GM23338 (cell line): ENCODE results near the gene GPR87. TPM values are rescaled to one million over a fixed set of nuclear protein-coding genes. Genes with fewer than 3 reads are reported as not detected.

ENCODE experiments used
- ATAC-seq: fragments of 200-7000 bp; cut with Tn5 transposase; 3 replicates; pipeline ENCODE4 v1.9.1; 2020
- DNase-seq: peaks from one replicate; pipeline ENCODE4 v3.0.0-alpha.2; 2015; ENCODE audit warnings: low spot score
- H2AFZ ChIP-seq: fragments of 200-600 bp; sonication (generic); 2 replicates; pipeline ENCODE4 v1.8.0; 2016; ENCODE audit warnings: antibody characterized with exemption, mild to moderate bottlenecking, moderate library complexity
- H3F3A ChIP-seq: fragments of 200-600 bp; sonication (generic); replicated peaks from 2 replicates; pipeline ENCODE4 v1.8.0; 2017; ENCODE audit warnings: antibody characterized with exemption, mixed run types, low read depth
- H3K27ac ChIP-seq: fragments of 200-600 bp; sonication (generic); 2 replicates; pipeline ENCODE4 v1.6.1; 2016; ENCODE audit warnings: low read depth
- H3K27me3 ChIP-seq: fragments of 200-600 bp; sonication (generic); 2 replicates; pipeline ENCODE4 v1.8.0; 2016; ENCODE audit warnings: mild to moderate bottlenecking, mixed run types, moderate library complexity; ENCODE audit not compliant: insufficient read depth
- H3K36me3 ChIP-seq: fragments of 200-600 bp; sonication (generic); 2 replicates; pipeline ENCODE4 v1.8.0; 2016; ENCODE audit warnings: mild to moderate bottlenecking; ENCODE audit not compliant: insufficient read depth
- H3K4me1 ChIP-seq: fragments of 200-600 bp; sonication (generic); 2 replicates; pipeline ENCODE4 v1.8.0; 2016; ENCODE audit warnings: mild to moderate bottlenecking, moderate library complexity; ENCODE audit not compliant: insufficient read depth
- H3K4me2 ChIP-seq: fragments of 200-600 bp; sonication (generic); 2 replicates; pipeline ENCODE4 v1.7.1; 2017; ENCODE audit warnings: mixed run types
- H3K4me3 ChIP-seq: fragments of 200-600 bp; sonication (generic); 2 replicates; pipeline ENCODE4 v1.6.1; 2016; ENCODE audit warnings: mixed run types
- H3K79me2 ChIP-seq: fragments of 200-600 bp; sonication (generic); replicated peaks from 2 replicates; pipeline ENCODE4 v1.8.0; 2017; ENCODE audit warnings: mild to moderate bottlenecking; ENCODE audit not compliant: insufficient read depth
- H3K9me2 ChIP-seq: fragments of 200-600 bp; sonication (generic); 2 replicates; pipeline ENCODE4 v1.8.0; 2017; ENCODE audit not compliant: insufficient read depth
- H4K20me1 ChIP-seq: fragments of 200-600 bp; sonication (generic); replicated peaks from 2 replicates; pipeline ENCODE4 v1.8.0; 2017; ENCODE audit warnings: mild to moderate bottlenecking; ENCODE audit not compliant: insufficient read depth
- H3K27ac Mint-ChIP-seq: 2 replicates; pipeline ENCODE4 v1.8.0; 2020; ENCODE audit warnings: inconsistent platforms, mild to moderate bottlenecking, moderate library complexity, mixed read lengths
- H3K27me3 Mint-ChIP-seq: 3 replicates; pipeline ENCODE4 v1.8.0; 2022; ENCODE audit warnings: low read depth, mild to moderate bottlenecking, moderate library complexity, mixed read lengths, inconsistent platforms; ENCODE audit not compliant: insufficient read depth, poor library complexity
- H3K36me3 Mint-ChIP-seq: 3 replicates; pipeline ENCODE4 v1.8.0; 2021; ENCODE audit warnings: low read depth, mild to moderate bottlenecking, inconsistent platforms, moderate library complexity, mixed read lengths
- H3K4me1 Mint-ChIP-seq: 3 replicates; pipeline ENCODE4 v1.8.0; 2020; ENCODE audit warnings: mild to moderate bottlenecking, inconsistent platforms, mixed read lengths
- H3K4me3 Mint-ChIP-seq: 3 replicates; pipeline ENCODE4 v1.8.0; 2021; ENCODE audit warnings: moderate library complexity, mild to moderate bottlenecking, inconsistent platforms, mixed read lengths
- H3K9me3 Mint-ChIP-seq: 3 replicates; pipeline ENCODE4 v1.8.0; 2020; ENCODE audit warnings: moderate library complexity, mild to moderate bottlenecking, inconsistent platforms, mixed read lengths
- EZH2 ChIP-seq: fragments of 200-600 bp; sonication (generic); IDR thresholded peaks from one replicate; pipeline ENCODE4 v1.8.0; 2017; ENCODE audit warnings: antibody characterized with exemption, mild to moderate bottlenecking, low read depth; ENCODE audit not compliant: unreplicated experiment
- EZH2phosphoT487 ChIP-seq: fragments of 200-600 bp; sonication (generic); IDR thresholded peaks from one replicate; pipeline ENCODE4 v1.8.1; 2018; ENCODE audit warnings: antibody characterized with exemption; ENCODE audit not compliant: unreplicated experiment
- JUNB ChIP-seq: IDR thresholded peaks from one replicate; pipeline ENCODE4 v1.6.1; 2016; ENCODE audit warnings: antibody characterized with exemption; ENCODE audit not compliant: unreplicated experiment
- ZNF114 ChIP-seq: fragments of 250-450 bp; sonication (Bioruptor Pico); IDR thresholded peaks from 2 replicates; pipeline ENCODE4 v1.5.0; 2020; ENCODE audit warnings: mild to moderate bottlenecking, moderate library complexity
- ZNF331 ChIP-seq: fragments of 250-450 bp; sonication (Bioruptor Pico); IDR thresholded peaks from 2 replicates; pipeline ENCODE4 v1.5.0; 2020; ENCODE audit warnings: low read depth, mild to moderate bottlenecking, moderate library complexity
- polyA plus RNA-seq: library from polyadenylated mRNA; unstranded; fragments of >200 nt; fragmentation: Nextera tagmentation; extraction: Ambion mirVana; gene quantifications from 2 replicates; pipeline ENCODE4 v1.2.1, GENCODE V29; 2016
- total RNA-seq: library from RNA; depleted of rRNA; stranded (reverse); fragments of >200 nt; shearing (Covaris generic); gene quantifications from 2 replicates; pipeline ENCODE4 v1.2.3, GENCODE V29; 2014
- TF ChIP-seq, protein P1 (sequence below): fragments of 250-450 bp; sonication (Bioruptor Pico); IDR thresholded peaks from 2 replicates; pipeline ENCODE4 v1.5.0; 2020; ENCODE audit warnings: mild to moderate bottlenecking, moderate library complexity
- TF ChIP-seq, protein P2 (sequence below), 2 experiments: fragments of 200-600 bp in 1 of 2; sonication (generic) in 1 of 2; conservative IDR thresholded peaks; 2 replicates each; pipeline versions ENCODE4 v1.5.1 to v1.6.1; 2016 to 2017; ENCODE audit warnings: antibody characterized with exemption in 2 of 2, low read depth in 2 of 2, mild to moderate bottlenecking in 2 of 2, moderate library complexity in 1 of 2
- TF ChIP-seq, protein P3 (sequence below): IDR thresholded peaks from 2 replicates; pipeline ENCODE4 v1.6.1; 2016; ENCODE audit warnings: antibody characterized with exemption

GPR87 gene
- total and polyA plus RNA-seq, 2 experiments from 2014 or later, result 0.21 TPM; not detected in 1

DNA sequence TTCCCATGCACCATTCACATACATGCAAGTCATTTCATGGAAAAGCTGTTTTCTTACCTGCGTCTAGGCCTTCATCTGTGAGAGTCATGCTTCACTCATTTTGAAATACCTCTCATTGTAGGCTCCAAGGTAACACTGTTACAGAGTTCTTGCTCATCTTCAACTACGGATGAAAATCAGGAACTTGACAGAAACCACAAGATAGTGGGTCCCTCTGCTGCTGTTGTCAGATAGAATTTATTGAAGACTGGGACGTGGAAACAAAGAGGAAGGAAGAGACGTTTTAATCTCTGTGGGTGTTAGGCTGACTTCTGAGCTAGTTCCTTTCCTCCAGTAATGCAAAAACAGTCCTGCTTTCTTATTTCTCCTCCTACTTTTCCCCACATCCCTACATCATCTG lies 38.4 kb downstream of the GPR87 start, which contains the start of gene P2RY14 (continued):
- TF ChIP-seq, protein P1, sequence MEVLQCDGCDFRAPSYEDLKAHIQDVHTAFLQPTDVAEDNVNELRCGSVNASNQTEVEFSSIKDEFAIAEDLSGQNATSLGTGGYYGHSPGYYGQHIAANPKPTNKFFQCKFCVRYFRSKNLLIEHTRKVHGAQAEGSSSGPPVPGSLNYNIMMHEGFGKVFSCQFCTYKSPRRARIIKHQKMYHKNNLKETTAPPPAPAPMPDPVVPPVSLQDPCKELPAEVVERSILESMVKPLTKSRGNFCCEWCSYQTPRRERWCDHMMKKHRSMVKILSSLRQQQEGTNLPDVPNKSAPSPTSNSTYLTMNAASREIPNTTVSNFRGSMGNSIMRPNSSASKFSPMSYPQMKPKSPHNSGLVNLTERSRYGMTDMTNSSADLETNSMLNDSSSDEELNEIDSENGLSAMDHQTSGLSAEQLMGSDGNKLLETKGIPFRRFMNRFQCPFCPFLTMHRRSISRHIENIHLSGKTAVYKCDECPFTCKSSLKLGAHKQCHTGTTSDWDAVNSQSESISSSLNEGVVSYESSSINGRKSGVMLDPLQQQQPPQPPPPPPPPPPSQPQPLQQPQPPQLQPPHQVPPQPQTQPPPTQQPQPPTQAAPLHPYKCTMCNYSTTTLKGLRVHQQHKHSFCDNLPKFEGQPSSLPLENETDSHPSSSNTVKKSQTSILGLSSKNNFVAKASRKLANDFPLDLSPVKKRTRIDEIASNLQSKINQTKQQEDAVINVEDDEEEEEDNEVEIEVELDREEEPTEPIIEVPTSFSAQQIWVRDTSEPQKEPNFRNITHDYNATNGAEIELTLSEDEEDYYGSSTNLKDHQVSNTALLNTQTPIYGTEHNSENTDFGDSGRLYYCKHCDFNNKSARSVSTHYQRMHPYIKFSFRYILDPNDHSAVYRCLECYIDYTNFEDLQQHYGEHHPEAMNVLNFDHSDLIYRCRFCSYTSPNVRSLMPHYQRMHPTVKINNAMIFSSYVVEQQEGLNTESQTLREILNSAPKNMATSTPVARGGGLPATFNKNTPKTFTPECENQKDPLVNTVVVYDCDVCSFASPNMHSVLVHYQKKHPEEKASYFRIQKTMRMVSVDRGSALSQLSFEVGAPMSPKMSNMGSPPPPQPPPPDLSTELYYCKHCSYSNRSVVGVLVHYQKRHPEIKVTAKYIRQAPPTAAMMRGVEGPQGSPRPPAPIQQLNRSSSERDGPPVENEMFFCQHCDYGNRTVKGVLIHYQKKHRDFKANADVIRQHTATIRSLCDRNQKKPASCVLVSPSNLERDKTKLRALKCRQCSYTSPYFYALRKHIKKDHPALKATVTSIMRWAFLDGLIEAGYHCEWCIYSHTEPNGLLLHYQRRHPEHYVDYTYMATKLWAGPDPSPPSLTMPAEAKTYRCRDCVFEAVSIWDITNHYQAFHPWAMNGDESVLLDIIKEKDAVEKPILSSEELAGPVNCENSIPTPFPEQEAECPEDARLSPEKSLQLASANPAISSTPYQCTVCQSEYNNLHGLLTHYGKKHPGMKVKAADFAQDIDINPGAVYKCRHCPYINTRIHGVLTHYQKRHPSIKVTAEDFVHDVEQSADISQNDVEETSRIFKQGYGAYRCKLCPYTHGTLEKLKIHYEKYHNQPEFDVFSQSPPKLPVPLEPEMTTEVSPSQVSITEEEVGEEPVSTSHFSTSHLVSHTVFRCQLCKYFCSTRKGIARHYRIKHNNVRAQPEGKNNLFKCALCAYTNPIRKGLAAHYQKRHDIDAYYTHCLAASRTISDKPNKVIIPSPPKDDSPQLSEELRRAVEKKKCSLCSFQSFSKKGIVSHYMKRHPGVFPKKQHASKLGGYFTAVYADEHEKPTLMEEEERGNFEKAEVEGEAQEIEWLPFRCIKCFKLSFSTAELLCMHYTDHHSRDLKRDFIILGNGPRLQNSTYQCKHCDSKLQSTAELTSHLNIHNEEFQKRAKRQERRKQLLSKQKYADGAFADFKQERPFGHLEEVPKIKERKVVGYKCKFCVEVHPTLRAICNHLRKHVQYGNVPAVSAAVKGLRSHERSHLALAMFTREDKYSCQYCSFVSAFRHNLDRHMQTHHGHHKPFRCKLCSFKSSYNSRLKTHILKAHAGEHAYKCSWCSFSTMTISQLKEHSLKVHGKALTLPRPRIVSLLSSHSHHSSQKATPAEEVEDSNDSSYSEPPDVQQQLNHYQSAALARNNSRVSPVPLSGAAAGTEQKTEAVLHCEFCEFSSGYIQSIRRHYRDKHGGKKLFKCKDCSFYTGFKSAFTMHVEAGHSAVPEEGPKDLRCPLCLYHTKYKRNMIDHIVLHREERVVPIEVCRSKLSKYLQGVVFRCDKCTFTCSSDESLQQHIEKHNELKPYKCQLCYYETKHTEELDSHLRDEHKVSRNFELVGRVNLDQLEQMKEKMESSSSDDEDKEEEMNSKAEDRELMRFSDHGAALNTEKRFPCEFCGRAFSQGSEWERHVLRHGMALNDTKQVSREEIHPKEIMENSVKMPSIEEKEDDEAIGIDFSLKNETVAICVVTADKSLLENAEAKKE (CRISPR knock-in tag), result no peak
- TF ChIP-seq, protein P2, sequence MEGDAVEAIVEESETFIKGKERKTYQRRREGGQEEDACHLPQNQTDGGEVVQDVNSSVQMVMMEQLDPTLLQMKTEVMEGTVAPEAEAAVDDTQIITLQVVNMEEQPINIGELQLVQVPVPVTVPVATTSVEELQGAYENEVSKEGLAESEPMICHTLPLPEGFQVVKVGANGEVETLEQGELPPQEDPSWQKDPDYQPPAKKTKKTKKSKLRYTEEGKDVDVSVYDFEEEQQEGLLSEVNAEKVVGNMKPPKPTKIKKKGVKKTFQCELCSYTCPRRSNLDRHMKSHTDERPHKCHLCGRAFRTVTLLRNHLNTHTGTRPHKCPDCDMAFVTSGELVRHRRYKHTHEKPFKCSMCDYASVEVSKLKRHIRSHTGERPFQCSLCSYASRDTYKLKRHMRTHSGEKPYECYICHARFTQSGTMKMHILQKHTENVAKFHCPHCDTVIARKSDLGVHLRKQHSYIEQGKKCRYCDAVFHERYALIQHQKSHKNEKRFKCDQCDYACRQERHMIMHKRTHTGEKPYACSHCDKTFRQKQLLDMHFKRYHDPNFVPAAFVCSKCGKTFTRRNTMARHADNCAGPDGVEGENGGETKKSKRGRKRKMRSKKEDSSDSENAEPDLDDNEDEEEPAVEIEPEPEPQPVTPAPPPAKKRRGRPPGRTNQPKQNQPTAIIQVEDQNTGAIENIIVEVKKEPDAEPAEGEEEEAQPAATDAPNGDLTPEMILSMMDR (conservative IDR thresholded peaks at IDR 0.05; ENCODE audit: low read depth in 2 of 2), result no peak

DNA sequence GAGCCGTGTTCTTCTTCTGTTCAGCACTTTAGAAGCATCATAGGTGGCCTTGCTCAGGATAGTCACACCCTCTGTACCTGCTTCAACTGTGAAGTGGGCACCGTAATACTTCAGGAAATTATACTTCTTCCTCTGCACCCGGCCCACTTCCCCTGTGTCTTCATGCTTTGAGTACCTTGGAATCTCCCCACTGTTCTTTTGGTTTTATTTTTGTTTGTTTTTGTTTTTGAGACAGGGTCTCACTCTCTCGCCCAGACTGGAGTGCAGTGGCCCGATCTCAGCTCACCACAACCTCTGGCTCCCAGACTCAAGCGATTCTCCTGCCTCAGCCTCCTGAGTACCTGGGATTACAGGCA lies 40.0 kb downstream of the GPR87 start:
- Histone ChIP-seq H3F3A (no peaks in the 10 kb centered on the region), H3K79me2 (no peaks in the 10 kb centered on the region), H3K4me3 (no peak overlapping the region), H3K27ac (no peak overlapping the region), H3K4me1 (no peaks in the 10 kb centered on the region), H3K36me3 (no peaks in the 10 kb centered on the region), H3K9me2 (no peaks in the 10 kb centered on the region), H3K27me3 (no peaks in the 10 kb centered on the region), H3K4me2 (no peak overlapping the region), H4K20me1 (no peaks in the 10 kb centered on the region), H2AFZ (no peak overlapping the region)
- H3K4me1 Mint-ChIP-seq, result peaks cover 6% of the 10 kb centered on the region
- DNase-seq (no peak), ATAC-seq (no peak)
- no peak overlapping the region for H3K4me3 Mint-ChIP-seq
- H3K36me3 Mint-ChIP-seq, result no peaks in the 10 kb centered on the region
- no peak overlapping the region for H3K27ac Mint-ChIP-seq
- TF ChIP-seq EZH2 (no peak), JUNB (no peak), EZH2phosphoT487 (no peak), ZNF114 (CRISPR knock-in tag) (no peak), ZNF331 (no peak)
- TF ChIP-seq, protein P3, sequence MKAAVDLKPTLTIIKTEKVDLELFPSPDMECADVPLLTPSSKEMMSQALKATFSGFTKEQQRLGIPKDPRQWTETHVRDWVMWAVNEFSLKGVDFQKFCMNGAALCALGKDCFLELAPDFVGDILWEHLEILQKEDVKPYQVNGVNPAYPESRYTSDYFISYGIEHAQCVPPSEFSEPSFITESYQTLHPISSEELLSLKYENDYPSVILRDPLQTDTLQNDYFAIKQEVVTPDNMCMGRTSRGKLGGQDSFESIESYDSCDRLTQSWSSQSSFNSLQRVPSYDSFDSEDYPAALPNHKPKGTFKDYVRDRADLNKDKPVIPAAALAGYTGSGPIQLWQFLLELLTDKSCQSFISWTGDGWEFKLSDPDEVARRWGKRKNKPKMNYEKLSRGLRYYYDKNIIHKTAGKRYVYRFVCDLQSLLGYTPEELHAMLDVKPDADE, result no peak
- TF ChIP-seq, protein P2 (conservative IDR thresholded peaks at IDR 0.05; ENCODE audit: low read depth in 2 of 2), result no peak
- H3K27me3 Mint-ChIP-seq, result peaks cover 3% of the 10 kb centered on the region
- H3K9me3 Mint-ChIP-seq, result no peaks in the 10 kb centered on the region
